Hematopoietic multipotent progenitor cell (in vitro differentiated cells): ENCODE results near the gene WIPI1. TPM values are rescaled to one million over a fixed set of nuclear protein-coding genes. Genes with fewer than 3 reads are reported as not detected.
A peak's percentile ranks its signal among the peaks of the same experiment; 100 is the strongest.
"Not testable (repeated sequence)": the region's sequence is repeated elsewhere in the genome, so short reads cannot be mapped to it uniquely, and the experiment has no call there.

Source experiments
- DNase-seq, 3 donors: peaks; one replicate each; pipeline ENCODE4 v3.0.0-alpha.2; 2011 to 2015; ENCODE audit warnings: low read depth in 2 of 3, low spot score in 2 of 3
- total RNA-seq: library from RNA; depleted of rRNA; stranded (reverse); fragments of >200 nt; gene quantifications from one replicate; pipeline ENCODE4 v1.2.3, GENCODE V29; 2012

The WIPI1 gene, protein sequence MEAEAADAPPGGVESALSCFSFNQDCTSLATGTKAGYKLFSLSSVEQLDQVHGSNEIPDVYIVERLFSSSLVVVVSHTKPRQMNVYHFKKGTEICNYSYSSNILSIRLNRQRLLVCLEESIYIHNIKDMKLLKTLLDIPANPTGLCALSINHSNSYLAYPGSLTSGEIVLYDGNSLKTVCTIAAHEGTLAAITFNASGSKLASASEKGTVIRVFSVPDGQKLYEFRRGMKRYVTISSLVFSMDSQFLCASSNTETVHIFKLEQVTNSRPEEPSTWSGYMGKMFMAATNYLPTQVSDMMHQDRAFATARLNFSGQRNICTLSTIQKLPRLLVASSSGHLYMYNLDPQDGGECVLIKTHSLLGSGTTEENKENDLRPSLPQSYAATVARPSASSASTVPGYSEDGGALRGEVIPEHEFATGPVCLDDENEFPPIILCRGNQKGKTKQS
- 4.6 TPM for total RNA-seq

DNA sequence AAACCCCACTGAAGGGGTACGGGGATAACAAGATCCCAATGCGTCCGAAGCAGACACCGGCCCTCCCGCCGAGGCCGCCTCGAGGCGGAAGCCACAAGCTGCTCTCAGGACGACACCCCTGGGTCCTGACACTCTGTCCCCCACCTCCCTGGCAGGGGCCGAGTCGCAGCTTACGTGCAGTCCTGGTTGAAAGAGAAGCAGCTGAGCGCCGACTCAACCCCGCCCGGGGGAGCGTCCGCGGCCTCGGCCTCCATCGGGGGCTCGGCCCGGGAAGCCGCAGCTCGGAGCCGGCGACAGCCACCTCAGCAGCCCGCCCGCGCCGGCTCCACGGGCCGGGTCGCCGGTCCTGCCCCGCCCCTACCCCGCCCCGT, at the start of gene WIPI1:
WIPI1 (minus strand) TSS at position 329 of the 371 bp plus-strand sequence; CDS start at position 254, 75 bp downstream.
- DNase-seq, result peak in 1 of 3 donors; percentile 69

DNA sequence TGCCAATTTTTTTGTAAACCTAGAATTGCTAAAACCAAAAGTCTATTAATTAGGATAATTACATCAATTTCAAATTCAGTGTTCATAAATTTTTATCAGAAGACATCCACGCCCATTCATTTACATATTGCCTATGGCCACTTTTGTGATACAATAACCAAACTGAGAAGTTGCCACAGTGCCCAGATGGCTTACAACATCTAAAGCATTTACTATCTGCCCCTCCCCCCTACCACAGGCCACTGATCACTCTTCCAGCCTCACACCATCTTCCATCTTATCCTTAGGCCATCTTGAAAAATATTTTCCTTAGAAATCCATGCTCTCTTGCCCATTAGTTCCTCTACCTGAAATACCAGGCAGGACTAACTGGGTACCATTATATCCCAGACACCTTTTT, 48.7 kb upstream of the WIPI1 start:
- DNase-seq, result no peak

DNA sequence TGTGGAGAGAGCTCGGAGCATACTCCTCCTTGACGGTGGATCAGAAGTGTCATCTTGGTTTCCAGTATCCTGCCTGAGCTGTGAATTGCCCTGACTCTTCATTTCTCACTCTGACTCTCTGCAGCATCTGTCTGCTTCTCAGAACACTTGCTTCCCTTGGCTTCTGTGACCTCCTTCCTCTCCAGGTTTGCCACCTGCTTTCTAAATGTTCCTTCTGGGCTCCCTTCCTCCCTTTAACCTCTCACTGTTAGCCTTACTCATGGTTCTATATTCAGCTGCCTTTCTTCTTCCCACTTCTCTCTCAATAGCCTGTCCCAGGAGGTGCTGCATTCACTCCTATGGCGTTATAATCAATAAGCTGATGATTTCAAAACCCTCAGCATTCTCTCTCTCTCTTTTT, 43.8 kb upstream of the WIPI1 start:
- DNase-seq, result no peak

DNA sequence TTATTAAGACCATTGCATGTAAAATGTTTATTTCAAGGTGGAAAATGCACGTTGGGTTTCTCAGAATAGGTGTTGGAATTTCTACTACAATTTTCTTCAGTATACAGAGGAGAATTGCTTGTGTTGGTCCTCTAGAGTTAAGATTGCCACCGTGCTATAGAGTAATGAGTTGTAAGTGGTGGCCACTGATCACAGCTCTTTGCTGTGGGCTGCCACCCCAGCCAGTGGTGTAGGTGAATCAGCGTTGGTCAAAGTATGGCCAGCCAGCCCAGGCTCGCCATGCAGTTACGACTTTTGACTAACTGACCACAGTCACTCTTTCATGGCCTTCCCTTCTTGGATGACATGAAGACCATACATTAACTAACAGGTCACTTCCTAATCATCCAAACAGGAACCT, 42.3 kb upstream of the WIPI1 start:
- no peak for DNase-seq

DNA sequence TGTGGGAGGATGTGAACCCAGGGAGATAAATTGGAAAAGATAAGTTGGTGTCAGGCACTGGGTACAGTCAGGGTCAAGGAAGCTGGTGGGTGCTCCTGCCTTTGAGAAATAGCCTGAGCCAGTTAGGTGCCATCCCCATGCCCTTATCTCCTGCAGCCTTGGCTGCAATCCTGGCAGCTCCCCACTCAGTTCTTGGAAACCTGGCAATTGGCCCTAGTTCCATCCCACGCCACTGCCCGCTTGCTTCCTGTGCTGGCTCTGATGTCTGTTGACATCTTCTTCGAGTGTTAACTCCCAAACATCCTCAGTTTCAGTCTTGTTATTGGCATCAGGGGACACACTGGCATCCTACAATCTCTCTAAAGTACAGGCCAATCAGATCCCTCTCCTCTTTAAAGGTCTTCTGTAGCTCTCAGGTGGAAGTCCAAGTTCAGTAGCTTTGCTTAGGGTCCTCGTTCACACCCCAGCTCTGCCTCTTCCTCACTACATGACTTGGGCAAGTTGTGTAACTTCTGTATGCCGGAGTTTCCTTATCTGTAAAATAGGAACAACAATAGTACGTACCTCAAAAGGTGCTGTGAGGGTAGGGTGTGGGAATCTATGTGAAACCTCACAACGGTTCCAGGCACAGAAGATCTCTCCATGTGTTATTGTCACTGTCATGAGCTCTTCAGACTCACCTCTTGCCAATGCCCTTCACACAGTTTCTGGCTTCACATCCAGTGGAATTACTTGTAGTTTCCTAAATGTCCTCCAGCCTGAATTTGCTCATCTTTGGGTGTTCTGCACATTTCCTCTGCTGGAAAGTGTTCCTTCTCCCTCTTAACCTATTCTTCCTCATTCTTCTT, 41.4 kb upstream of the WIPI1 start:
- DNase-seq, result no peak

DNA sequence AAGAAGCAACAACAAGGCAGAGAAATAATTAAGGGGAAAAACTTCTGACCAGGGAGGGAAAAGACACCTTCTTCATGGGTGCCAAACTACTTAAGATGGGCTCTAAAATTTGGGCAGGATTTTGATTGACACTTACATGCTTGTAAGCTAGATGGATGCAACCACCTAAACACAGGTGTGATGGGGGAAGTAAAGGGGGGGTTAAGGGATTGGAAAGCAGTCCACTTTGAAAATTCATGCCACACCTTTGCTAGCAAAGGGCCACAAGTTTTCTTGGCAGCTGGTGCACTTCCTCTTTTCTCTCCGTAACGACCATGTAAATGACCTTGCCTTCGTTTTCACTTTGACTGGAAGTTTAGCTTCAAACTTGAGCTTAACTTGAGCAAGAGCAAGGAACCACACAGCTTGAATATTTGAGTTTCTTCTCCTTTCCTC, 40.6 kb upstream of the WIPI1 start:
- DNase-seq, result peak in 2 of 3 donors; percentile 70 to 91

DNA sequence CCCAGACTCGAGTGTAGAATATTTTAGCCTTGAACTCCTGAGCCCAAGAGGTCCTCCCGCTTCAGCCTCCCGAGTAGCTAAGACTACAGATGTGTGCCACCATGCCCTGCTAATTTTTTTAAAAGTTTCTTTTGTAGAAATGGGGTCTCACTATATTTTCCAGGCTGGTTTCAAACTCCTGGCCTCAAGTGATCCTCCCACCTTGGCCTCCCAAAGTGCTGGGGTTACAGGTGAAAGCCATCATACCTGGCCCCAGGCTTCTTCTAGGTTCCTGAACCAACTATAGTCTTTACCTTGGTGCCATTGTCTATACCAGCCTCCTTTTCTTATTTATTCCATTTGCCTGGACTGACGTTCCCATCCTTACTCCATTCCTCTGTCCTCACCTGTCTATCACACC, 37.8 kb upstream of the WIPI1 start:
- DNase-seq, result no peak

DNA sequence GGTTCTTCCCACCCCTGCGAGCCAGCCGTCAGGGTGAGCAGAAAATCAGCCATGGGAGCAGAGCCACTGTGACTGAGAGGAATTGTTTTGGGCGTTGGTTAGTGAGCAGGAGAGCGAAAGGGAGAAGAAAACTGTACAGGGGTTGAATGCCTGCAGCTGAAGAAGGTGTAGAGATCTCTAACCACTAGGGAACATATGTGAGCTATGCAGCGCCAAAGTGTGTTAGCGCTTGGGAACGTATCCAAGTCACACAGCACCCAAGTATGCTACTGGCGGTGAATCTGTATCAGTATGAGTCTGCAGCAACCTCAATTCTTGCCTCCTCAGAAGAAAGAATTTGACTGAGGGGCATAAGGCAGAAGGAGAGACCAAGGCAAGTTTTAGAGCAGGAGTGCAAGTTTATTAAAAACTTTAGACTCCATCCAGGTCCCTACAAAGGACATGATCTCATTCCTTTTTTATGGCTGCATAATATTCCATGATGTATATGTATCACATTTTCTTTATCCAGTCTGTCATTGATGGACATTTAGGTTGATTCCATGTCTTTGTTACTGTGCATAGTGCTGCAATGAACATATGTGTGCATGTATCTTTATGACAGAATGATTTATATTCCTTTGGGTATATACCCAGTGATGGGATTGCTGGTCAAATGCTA, 35.2 kb upstream of the WIPI1 start:
- not testable (repeated sequence) for DNase-seq

DNA sequence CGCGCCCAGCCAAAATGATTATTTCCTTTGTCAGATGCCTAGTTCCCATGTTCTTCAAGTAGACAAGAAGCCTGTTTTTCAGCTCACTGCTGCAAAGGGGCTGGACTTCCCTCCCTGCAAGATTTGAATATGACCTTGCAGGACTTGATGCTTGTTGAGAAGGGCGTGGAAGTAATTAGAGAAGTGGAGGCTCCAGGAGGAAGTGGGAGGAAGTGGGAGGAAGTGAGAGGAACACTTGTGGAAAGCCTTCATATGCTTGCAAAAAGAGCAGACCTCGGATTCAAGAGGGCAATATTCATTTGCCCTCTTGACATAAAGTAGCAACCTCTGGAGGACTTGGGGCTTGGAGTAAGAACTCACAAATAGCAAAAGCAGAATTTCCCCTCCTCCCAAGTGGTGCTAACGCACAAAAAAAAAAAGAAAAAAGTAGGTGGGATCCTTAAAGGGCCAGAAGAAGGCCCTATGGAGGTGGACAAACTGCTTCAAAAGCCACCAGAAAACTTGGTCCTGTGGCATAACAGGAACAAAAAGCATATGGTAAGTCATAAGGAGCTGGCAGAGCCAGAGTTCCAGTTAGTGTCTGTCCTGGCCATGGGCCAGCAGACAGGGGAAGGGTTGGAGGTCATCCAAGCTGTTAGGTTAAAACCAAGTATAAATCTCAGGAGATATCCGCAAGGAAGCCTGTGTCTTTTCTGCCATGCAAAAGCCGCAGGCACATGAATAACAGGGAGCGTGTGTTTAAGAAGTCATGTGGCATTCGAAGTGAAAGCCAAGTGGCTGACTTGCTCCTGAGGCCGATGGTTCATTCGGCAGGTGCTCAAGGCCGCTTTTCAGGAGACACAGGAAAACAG, 34.3 kb upstream of the WIPI1 start:
- DNase-seq, result peak in 1 of 3 donors; percentile 33

DNA sequence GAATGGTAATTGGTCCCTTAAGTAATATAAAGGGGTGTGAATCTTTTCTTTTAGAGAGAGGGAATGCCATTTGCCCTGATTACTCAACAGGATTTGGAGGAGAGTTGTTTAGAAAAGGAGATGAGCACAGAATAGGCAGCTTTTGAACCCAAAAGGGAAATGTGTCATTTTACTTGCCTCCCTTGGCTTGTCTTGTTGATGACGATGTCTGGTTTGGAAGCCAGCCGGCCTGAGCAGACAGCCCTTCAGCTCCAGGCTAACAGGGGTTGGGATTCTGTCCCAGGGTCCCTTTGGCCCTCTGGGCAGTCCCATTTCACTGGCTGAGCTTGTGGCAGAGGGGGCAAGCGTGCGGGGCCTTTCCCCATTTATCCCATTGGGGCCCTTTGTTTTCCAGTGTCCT, 32.6 kb upstream of the WIPI1 start:
- DNase-seq, result no peak

DNA sequence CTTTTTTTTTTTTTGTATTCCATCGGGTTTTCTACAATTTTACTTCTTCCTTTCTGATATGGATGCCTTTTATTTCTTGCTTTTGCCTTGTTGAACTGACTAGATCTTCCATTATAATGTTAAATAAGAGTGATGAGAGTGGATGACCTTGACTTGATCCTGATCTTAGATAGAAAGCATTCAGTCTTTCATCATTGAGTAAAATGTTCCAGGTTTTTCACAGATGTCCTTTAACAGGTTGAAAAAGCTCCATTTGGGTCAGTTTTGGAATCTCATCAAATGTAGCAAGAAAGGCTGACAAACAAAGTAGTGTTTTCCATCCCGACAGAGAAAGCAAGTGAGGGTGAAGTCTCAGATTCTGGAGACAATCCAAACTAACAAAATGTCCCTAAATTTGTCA, 27.2 kb upstream of the WIPI1 start:
- DNase-seq, result no peak

DNA sequence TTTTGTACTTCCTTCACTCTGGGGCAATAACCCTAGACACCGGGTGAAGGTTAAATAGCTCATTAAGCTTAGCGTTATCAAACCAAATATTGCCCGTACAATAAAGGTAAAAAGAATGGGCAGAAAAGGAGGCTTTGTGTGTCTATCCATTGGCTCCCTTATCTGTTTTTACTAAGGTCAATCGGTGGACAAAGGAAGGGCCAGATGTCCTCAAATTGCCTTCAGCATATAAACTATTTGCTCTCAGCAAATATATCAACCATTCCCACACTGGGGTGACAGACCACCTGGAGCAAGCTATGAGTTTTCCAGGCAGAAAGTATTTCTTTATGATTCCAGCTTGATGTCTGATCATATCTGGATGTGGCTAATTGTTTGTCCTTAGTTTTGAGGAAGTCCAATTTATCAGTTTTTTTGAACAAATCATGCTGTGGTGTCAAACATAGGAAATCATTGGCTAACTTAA, 25.3 kb upstream of the WIPI1 start:
- DNase-seq, result peak in 1 of 3 donors; percentile 24

DNA sequence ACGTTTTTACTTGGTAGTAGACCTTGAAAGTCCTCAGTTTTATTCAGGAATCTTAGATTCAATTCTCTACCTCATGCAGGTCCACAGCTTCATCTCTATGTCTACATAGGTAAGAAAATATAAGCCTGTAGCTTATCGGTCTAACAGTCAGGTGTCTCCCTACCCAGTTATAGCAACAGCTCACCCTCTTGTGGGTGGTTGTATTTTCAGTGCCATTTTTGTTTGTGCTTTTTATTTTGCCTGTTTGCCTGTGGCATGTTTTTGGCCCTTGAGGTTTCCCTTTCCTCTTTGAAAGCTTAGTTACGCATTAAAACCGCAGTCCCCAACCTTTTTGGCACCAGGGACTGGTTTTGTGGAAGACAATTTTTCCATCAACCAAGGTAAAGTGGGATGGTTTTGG, 23.6 kb upstream of the WIPI1 start:
- no peak for DNase-seq

DNA sequence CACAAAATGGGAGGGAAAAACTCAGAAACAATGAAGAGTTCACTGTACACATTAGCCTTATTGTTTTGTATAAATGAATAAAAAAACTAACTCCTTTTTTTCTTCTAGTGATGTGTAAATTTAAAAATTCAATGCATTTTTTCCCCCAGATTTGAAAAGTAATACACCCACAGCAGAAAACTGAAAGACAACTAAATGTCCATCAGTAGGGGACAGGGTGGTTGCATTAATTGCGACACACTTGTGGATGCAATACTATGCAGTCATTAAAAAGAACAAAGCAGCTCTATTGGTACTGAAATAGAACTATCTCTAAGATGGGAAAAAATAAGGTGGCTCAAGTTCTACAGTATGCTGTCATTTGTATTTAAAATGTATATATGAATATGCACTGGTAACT, 13.7 kb upstream of the WIPI1 start:
- no peak for DNase-seq

DNA sequence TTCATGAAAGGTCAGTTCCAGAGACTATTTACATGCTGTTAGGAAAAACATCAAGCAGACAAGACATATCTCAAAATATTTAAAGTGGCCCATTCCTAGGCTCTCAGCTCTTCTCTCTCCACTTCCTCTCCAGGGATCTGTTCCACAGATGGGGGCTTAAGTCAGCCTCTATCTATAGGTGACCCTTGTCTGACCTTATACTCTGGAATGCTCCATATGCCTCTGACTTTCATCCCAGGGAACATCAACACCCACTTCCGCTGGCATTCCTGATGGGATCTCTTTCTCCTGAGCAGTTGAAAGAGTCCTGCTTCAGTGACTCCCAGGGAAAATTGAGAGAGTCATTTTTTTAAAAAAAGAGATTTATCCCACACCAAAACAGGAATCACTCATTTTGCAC, 11.5 kb upstream of the WIPI1 start:
- DNase-seq, result no peak

DNA sequence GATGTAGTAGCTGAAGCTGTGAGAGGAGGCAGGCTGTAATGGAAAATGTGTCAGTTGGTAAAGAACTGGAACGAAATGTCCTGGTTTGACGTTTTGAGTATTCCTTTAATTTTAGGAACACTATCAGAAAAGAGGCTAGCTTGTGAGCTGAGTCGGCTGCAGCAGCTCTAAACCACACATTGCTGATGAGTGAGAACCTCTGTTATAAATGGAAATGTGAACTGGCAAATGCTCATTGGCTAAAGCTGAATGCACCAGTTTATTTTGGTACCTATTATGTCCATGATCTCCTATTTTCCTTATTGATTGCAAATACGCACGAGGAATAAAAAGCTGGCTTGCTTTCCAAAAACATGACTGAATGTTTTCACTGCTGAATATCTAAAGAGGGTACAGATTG, 11.0 kb upstream of the WIPI1 start:
- DNase-seq, result no peak

DNA sequence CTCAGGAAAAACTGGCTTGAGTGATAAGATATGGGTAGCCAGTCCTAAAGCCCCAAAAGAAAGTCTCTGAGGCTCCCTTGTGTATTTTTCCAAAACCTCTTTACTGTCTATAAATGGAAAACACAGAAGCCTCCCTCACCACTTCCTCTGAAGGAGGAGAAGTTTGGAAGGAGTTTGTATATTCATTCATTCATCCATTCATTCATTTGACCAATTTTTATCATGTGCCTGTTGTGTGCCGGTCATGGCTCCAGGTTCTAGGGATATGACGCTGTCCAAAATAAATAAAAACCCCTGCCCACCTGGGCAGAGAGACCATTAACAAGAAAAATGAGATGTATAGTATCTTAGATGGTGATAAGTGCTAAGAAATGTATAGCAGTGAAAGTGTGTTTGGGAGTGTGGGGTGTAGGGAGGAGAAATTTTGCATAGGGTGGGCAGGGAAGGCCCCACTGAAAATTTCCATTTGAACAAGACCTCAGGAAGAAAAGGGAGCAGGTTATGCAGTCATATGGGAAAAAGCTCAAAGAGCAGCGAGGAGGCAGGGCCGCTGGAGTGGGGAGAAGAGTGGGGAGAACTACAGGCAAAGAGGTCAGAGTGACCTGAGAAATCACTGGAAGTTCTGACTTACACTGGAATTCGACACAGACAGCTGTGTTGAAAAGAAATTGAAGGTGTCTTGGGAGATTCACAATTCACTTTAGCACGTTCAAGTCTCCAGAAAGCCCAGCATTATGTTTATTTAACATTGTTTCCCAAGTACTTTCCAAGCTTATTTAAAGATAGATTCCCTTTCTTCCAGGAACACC, 6.1 kb upstream of the WIPI1 start:
- no peak for DNase-seq

DNA sequence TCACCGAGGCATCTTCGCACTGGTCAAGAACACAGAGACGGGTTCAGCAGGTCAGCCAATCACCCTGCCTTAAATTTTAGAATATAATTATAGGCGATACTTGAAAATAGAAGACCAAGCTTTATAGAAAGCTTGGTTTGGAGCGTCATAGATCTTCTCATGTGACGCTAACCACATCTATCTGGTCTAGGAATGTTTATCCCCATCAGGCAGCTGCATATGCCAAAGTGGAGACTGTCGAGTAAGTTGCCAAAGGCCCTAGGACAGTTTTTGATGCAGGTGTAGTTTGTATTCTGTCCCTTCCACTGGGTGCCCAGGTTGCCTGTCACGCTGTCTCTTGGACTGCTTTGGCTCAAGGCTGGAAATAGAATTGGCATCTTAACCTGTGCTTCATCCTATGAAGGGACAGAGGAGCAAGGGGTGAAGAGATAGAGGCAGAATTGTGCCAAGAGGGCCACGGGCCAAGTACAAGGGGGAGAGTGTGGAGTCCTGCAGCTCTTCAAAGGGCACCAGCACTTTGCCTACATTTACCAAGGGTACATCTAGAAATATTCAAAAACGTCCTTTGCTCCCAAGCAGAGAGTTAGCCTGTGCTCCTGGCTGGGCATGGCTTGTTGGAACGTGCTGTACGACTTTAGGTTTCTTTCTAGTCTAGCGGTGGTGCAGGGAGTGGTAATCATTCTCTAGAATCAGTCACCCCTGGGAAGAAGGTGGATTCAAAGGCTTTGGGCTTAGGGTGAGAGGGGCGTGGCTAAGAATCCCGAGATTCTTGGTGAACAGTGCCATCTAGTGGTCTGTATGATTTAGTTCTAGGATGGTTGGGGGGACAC, 5.3 kb upstream of the WIPI1 start:
- DNase-seq, result peak; percentile 61 to 92 (median 80)
